Uterus (tissue), 2 donors: ENCODE results near the gene HERC4.

ENCODE experiments used
- POLR2A ChIP-seq, 2 donors: fragments of 450-650 bp; IDR thresholded peaks; one replicate each; pipeline ENCODE4 v1.6.1; 2016; ENCODE audit warnings: antibody characterized with exemption in 2 of 2, mild to moderate bottlenecking in 1 of 2, moderate library complexity in 1 of 2
- TF ChIP-seq, protein P1 (sequence below), 4 experiments: fragments of 200-600 bp in 2 of 4; fragments of 450-650 bp in 2 of 4; sonication (generic) in 2 of 4; IDR thresholded peaks; one replicate each; pipeline ENCODE4 v1.5.1; 2016 to 2019; ENCODE audit warnings: antibody characterized with exemption in 4 of 4, mild to moderate bottlenecking in 2 of 4, moderate library complexity in 1 of 4

DNA sequence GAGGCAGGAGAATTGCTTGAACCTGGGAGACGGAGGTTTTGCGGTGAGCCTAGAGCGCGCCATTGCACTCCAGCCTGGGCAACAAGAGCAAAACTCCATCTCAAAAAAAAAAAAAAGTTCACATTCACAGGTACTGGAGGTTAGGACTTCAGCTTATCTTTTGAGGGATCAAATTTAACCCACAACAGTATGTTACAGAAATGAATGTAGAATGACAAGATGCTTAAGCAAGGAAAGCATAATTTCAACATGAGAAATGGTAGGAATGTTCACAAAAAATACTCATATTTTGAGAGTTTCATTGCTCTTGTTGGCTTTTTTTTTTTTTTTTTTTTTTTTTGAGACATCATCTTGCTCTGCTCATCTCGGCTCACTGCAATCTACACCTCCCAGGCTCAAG, 1.9 kb upstream of the HERC4 start:
- TF ChIP-seq POLR2A (IDR thresholded peaks at IDR 0.05): no peak
- TF ChIP-seq, protein P1, sequence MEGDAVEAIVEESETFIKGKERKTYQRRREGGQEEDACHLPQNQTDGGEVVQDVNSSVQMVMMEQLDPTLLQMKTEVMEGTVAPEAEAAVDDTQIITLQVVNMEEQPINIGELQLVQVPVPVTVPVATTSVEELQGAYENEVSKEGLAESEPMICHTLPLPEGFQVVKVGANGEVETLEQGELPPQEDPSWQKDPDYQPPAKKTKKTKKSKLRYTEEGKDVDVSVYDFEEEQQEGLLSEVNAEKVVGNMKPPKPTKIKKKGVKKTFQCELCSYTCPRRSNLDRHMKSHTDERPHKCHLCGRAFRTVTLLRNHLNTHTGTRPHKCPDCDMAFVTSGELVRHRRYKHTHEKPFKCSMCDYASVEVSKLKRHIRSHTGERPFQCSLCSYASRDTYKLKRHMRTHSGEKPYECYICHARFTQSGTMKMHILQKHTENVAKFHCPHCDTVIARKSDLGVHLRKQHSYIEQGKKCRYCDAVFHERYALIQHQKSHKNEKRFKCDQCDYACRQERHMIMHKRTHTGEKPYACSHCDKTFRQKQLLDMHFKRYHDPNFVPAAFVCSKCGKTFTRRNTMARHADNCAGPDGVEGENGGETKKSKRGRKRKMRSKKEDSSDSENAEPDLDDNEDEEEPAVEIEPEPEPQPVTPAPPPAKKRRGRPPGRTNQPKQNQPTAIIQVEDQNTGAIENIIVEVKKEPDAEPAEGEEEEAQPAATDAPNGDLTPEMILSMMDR (IDR thresholded peaks at IDR 0.05): no peak
